SU-DHL-6 (cell line): ENCODE results near the gene ZFAND6.
"Not testable (repeated sequence)": the region's sequence is repeated elsewhere in the genome, so short reads cannot be mapped to it uniquely, and the experiment has no call there.

ENCODE experiments used
- EZH2phosphoT487 ChIP-seq: fragments of 200-600 bp; sonication (generic), shearing (Covaris generic); conservative IDR thresholded peaks from 2 replicates; pipeline ENCODE4 v1.6.1; 2018; ENCODE audit warnings: mild to moderate bottlenecking, antibody characterized with exemption, low read length, moderate library complexity, mixed read lengths
- TF ChIP-seq, protein P1 (sequence below): fragments of 200-600 bp; sonication (generic); IDR thresholded peaks from one replicate; pipeline ENCODE4 v1.5.1; 2017; ENCODE audit warnings: antibody characterized with exemption, mild to moderate bottlenecking, low read length, moderate library complexity; ENCODE audit not compliant: insufficient read depth, poor library complexity, severe bottlenecking

DNA sequence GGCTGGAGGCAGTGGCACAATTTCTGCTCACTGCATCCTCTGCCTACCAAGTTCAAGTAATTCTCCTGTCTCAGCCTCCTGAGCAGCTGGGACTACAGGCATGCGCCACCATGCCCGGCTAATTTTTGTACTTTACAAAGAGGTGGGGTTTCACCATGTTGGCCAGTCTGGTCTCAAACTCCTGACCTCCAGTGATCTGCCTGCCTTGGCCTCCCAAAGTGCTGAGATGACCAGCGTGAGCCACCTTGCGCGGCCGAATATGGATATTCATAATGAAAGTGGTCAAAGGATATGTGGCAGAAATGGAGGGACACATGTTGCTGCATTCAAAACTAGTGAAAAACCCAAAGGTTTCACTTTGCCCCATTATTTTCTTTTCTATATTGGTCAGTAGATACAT is 40.2 kb downstream of the ZFAND6 start:
- TF ChIP-seq, protein P1, sequence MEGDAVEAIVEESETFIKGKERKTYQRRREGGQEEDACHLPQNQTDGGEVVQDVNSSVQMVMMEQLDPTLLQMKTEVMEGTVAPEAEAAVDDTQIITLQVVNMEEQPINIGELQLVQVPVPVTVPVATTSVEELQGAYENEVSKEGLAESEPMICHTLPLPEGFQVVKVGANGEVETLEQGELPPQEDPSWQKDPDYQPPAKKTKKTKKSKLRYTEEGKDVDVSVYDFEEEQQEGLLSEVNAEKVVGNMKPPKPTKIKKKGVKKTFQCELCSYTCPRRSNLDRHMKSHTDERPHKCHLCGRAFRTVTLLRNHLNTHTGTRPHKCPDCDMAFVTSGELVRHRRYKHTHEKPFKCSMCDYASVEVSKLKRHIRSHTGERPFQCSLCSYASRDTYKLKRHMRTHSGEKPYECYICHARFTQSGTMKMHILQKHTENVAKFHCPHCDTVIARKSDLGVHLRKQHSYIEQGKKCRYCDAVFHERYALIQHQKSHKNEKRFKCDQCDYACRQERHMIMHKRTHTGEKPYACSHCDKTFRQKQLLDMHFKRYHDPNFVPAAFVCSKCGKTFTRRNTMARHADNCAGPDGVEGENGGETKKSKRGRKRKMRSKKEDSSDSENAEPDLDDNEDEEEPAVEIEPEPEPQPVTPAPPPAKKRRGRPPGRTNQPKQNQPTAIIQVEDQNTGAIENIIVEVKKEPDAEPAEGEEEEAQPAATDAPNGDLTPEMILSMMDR, result not testable (repeated sequence)
- not testable (repeated sequence) for TF ChIP-seq EZH2phosphoT487
